CD14-positive monocyte (primary cell): ENCODE measurements around the gene NXNL1. TPM values are rescaled to one million over a fixed set of nuclear protein-coding genes. Genes with fewer than 3 reads are reported as not detected.

Source experiments
- DNase-seq, 3 donors: peaks; one replicate each; pipeline ENCODE4 v3.0.0-alpha.2; 2011 to 2022
- H2AFZ ChIP-seq: 2 replicates; pipeline ENCODE4 v1.6.0; 2012; ENCODE audit warnings: mild to moderate bottlenecking, low read depth, low read length, inconsistent platforms; ENCODE audit not compliant: insufficient read depth, poor library complexity, severe bottlenecking
- H3K27ac ChIP-seq, 2 donors: 1 replicate in 1 of 2; 2 replicates in 1 of 2; pipeline ENCODE4 v1.5.1; 2012 to 2013; ENCODE audit warnings: low read length in 2 of 2, control low read depth in 1 of 2, inconsistent platforms in 1 of 2, low read depth in 1 of 2, mild to moderate bottlenecking in 1 of 2
- H3K27me3 ChIP-seq, 2 donors: one replicate each; pipeline versions ENCODE4 v1.6.0 to v1.6.1; 2011 to 2013; ENCODE audit warnings: low read length in 2 of 2; ENCODE audit not compliant: control insufficient read depth in 2 of 2, insufficient read depth in 2 of 2
- H3K36me3 ChIP-seq, 2 donors: replicated peaks in 1 of 2; 1 replicate in 1 of 2; 2 replicates in 1 of 2; pipeline versions ENCODE4 v1.5.1 to v1.6.1; 2012 to 2013; ENCODE audit warnings: low read length in 2 of 2, control low read depth in 1 of 2, inconsistent platforms in 1 of 2, mild to moderate bottlenecking in 1 of 2; ENCODE audit not compliant: insufficient read depth in 2 of 2, control insufficient read depth in 1 of 2
- H3K4me1 ChIP-seq, 2 donors: 1 replicate in 1 of 2; 2 replicates in 1 of 2; pipeline versions ENCODE4 v1.5.1 to v1.6.1; 2012 to 2013; ENCODE audit warnings: low read length in 2 of 2, control low read depth in 1 of 2, inconsistent platforms in 1 of 2, mild to moderate bottlenecking in 1 of 2, moderate library complexity in 1 of 2; ENCODE audit not compliant: insufficient read depth in 2 of 2, control insufficient read depth in 1 of 2
- H3K4me2 ChIP-seq: replicated peaks from 2 replicates; pipeline ENCODE3; 2012; ENCODE audit warnings: low read length, moderate library complexity, mild to moderate bottlenecking; ENCODE audit not compliant: poor library complexity, severe bottlenecking; ENCODE audit errors: extremely low read depth
- H3K4me3 ChIP-seq, 3 experiments: fragments of 200-600 bp in 1 of 3; sonication (generic) in 1 of 3; replicated peaks in 1 of 3; 1 replicate in 2 of 3; 2 replicates in 1 of 3; pipeline ENCODE4 v1.5.1; 2011 to 2013; ENCODE audit warnings: low read length in 3 of 3, mild to moderate bottlenecking in 3 of 3, control low read depth in 2 of 3, low read depth in 2 of 3, inconsistent platforms in 1 of 3, moderate library complexity in 1 of 3
- H3K79me2 ChIP-seq: 2 replicates; pipeline ENCODE4 v1.6.0; 2012; ENCODE audit warnings: mild to moderate bottlenecking, control low read depth, inconsistent platforms, low read length, moderate library complexity; ENCODE audit not compliant: insufficient read depth
- H3K9ac ChIP-seq: 2 replicates; pipeline ENCODE4 v1.6.0; 2017; ENCODE audit warnings: low read length, mild to moderate bottlenecking; ENCODE audit not compliant: insufficient read depth, poor library complexity, severe bottlenecking
- H3K9me3 ChIP-seq, 2 donors: replicated peaks in 1 of 2; 1 replicate in 1 of 2; 2 replicates in 1 of 2; pipeline versions ENCODE4 v1.5.1 to v1.6.1; 2012 to 2013; ENCODE audit warnings: low read length in 2 of 2, control low read depth in 1 of 2; ENCODE audit not compliant: control insufficient read depth in 1 of 2, insufficient read depth in 1 of 2
- H4K20me1 ChIP-seq: 2 replicates; pipeline ENCODE4 v1.6.0; 2012; ENCODE audit warnings: mild to moderate bottlenecking, low read length, control low read depth, moderate library complexity; ENCODE audit not compliant: insufficient read depth
- H3K27ac Mint-ChIP-seq, 7 donors: one replicate each; pipeline ENCODE4 v1.8.0; 2020; ENCODE audit warnings: mild to moderate bottlenecking in 7 of 7, mixed read lengths in 7 of 7, moderate library complexity in 6 of 7, inconsistent platforms in 2 of 7
- H3K27me3 Mint-ChIP-seq, 3 donors: one replicate each; pipeline ENCODE4 v1.8.0; 2021 to 2022; ENCODE audit warnings: low read depth in 3 of 3, mild to moderate bottlenecking in 3 of 3, mixed read lengths in 3 of 3, moderate library complexity in 3 of 3, inconsistent platforms in 1 of 3
- H3K36me3 Mint-ChIP-seq, 2 donors: one replicate each; pipeline ENCODE4 v1.8.0; 2020; ENCODE audit warnings: mixed read lengths in 2 of 2, inconsistent platforms in 1 of 2, mild to moderate bottlenecking in 1 of 2
- H3K4me1 Mint-ChIP-seq: one replicate; pipeline ENCODE4 v1.8.0; 2020; ENCODE audit warnings: mild to moderate bottlenecking, mixed read lengths
- H3K4me3 Mint-ChIP-seq, 2 donors: one replicate each; pipeline ENCODE4 v1.8.0; 2020; ENCODE audit warnings: mild to moderate bottlenecking in 2 of 2, mixed read lengths in 2 of 2, moderate library complexity in 1 of 2
- H3K9me3 Mint-ChIP-seq, 7 donors: one replicate each; pipeline ENCODE4 v1.8.0; 2020 to 2022; ENCODE audit warnings: mixed read lengths in 7 of 7, mild to moderate bottlenecking in 6 of 7, moderate library complexity in 6 of 7, inconsistent platforms in 2 of 7
- WGBS: methylation state at CpG from one replicate; pipeline ENCODE4 v1.1.5; 2013; ENCODE audit warnings: missing lambda C conversion rate; ENCODE audit not compliant: insufficient coverage; 5-methylcytosine and 5-hydroxymethylcytosine counted together
- intact Hi-C, 2 donors: fragments of 100-400 bp; cut with micrococcal nuclease; formaldehyde crosslinking; loops; one replicate each; pipeline versions ENCODE4 v1.15.0 to v1.15.1; 2023
- polyA plus RNA-seq, 3 donors: library from polyadenylated mRNA; depleted of rRNA in 1 of 3; unstranded in 2 of 3; stranded (reverse) in 1 of 3; fragments of 300-500 nt in 2 of 3; fragments of >200 nt in 1 of 3; fragmentation: Illumina TruSeq in 2 of 3; gene quantifications; 1 replicate in 2 of 3; 2 replicates in 1 of 3; pipeline ENCODE4 v1.2.3, GENCODE V29; 2012 to 2021
- TF ChIP-seq, protein P1 (sequence below): fragments of 200-600 bp; IDR thresholded peaks from one replicate; pipeline ENCODE4 v1.8.0; 2022; ENCODE audit warnings: antibody characterized with exemption, mild to moderate bottlenecking

The NXNL1 gene
- polyA plus RNA-seq, 3 donors, result not detected

DNA sequence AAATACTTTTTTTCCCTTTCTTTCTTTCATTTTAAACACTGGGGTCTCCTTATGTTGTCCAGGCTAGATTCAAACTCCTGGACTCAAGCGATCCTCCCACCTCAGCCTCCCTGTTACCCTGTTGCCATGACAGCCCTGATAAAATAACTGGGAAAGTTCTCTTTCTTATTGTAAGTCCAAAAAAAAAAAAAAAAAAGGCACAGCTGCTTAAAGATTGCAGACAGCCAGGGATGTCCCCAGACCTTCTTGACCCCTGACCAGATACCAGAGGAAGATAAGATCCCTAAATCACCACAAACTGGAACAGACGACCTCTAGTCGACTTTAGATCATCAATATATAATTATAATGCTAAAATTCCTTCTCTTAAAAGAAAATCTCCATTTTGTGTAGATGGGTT, 42.0 kb downstream of the NXNL1 start:
- Histone ChIP-seq H3K4me2 (peak overlapping the region; percentile 94), H3K4me3 (peak overlapping the region in 1 of 3 experiments; percentile 83), H3K27ac (no peak overlapping the region), H3K9ac (no peak overlapping the region), H3K36me3 (peaks cover 17 to 40% of the 10 kb centered on the region in 2 donors), H4K20me1 (no peaks in the 10 kb centered on the region), H3K27me3 (no peaks in the 10 kb centered on the region), H3K9me3 (no peaks in the 10 kb centered on the region), H3K79me2 (no peaks in the 10 kb centered on the region), H3K4me1 (peaks cover 15 to 21% of the 10 kb centered on the region in 2 donors), H2AFZ (peak overlapping the region; percentile 99)
- Mint-ChIP-seq H3K27ac (peak overlapping the region in 3 of 7 donors; percentile 41 to 96 (median 94)), H3K4me1 (peaks cover 20% of the 10 kb centered on the region), H3K36me3 (peaks cover 35 to 51% of the 10 kb centered on the region in 2 donors), H3K27me3 (peaks cover 0 to 2% (median 0%) of the 10 kb centered on the region in 3 donors), H3K4me3 (no peak overlapping the region), H3K9me3 (no peaks in the 10 kb centered on the region)
- intact Hi-C loops, result loop anchor here in 1 of 2 donors (2.0 to 5.0 kb wide), 2 partner anchors 14 to 1499 kb away; partner anchors contain the start of genes BST2, COPE and DDX49
- DNase-seq, result no peak
- WGBS, result no CpG with 5 or more reads among the region's 3 CpGs
- TF ChIP-seq, protein P1, sequence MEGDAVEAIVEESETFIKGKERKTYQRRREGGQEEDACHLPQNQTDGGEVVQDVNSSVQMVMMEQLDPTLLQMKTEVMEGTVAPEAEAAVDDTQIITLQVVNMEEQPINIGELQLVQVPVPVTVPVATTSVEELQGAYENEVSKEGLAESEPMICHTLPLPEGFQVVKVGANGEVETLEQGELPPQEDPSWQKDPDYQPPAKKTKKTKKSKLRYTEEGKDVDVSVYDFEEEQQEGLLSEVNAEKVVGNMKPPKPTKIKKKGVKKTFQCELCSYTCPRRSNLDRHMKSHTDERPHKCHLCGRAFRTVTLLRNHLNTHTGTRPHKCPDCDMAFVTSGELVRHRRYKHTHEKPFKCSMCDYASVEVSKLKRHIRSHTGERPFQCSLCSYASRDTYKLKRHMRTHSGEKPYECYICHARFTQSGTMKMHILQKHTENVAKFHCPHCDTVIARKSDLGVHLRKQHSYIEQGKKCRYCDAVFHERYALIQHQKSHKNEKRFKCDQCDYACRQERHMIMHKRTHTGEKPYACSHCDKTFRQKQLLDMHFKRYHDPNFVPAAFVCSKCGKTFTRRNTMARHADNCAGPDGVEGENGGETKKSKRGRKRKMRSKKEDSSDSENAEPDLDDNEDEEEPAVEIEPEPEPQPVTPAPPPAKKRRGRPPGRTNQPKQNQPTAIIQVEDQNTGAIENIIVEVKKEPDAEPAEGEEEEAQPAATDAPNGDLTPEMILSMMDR, result no peak

DNA sequence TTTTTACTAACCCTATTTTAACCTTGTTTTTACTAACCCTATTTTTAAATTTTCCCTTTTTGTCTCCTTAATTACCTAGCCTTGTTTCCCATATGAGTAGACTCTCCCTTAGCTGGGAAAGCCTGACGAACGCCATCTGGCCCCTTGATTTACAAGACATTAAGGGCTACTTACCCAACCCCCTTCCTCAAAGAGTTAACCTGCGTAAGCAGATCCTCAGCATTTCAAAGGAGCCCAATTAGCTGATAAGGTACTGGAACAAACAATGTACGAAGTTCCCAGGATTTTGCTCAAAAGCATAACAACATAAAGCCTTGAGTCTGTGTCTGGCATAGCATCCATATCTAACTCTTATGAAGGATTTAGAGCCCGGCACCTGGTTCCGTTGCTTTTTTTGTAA, 45.6 kb downstream of the NXNL1 start:
- no peaks in the 10 kb centered on the region for H3K27me3 ChIP-seq
- H3K9me3 ChIP-seq, result no peaks in the 10 kb centered on the region
- H3K4me1 ChIP-seq, result peaks cover 7 to 12% of the 10 kb centered on the region in 2 donors
- H3K27me3 Mint-ChIP-seq, result no peaks in the 10 kb centered on the region
- H3K4me3 Mint-ChIP-seq, result no peak overlapping the region
- no peak overlapping the region for H3K4me2 ChIP-seq
- peaks cover 36 to 51% of the 10 kb centered on the region in 2 donors for H3K36me3 ChIP-seq
- H3K79me2 ChIP-seq, result peaks cover under 1% of the 10 kb centered on the region
- TF ChIP-seq, protein P1, result no peak
- H3K9me3 Mint-ChIP-seq, result no peaks in the 10 kb centered on the region
- no peak overlapping the region for H3K27ac Mint-ChIP-seq
- WGBS, result 94% methylated on average over 4 of the region's 6 CpGs
- H2AFZ ChIP-seq, result no peak overlapping the region
- H3K36me3 Mint-ChIP-seq, result peaks cover 46 to 61% of the 10 kb centered on the region in 2 donors
- no peak for DNase-seq
- H3K9ac ChIP-seq, result no peak overlapping the region
- H3K4me3 ChIP-seq, result no peak overlapping the region
- peaks cover 21% of the 10 kb centered on the region for H3K4me1 Mint-ChIP-seq
- intact Hi-C loops, result loop anchor here in 1 of 2 donors (5.0 kb wide), 1 partner anchor 1502 kb away; the partner anchor contains the start of genes COPE and DDX49
- H4K20me1 ChIP-seq, result peaks cover 25% of the 10 kb centered on the region
- no peak overlapping the region for H3K27ac ChIP-seq
